HEK293 (cell line): ENCODE data around the gene PERCC1.

ENCODE experiments used
- CTCF ChIA-PET: fragments of 350-600 bp; formaldehyde crosslinking; extraction: SDS; loops from one replicate; lab custom pipeline; 2021; ENCODE audit warnings: antibody characterized with exemption; lab: Yijun Ruan, JAX
- POLR2A ChIA-PET: fragments of 300-600 bp; formaldehyde crosslinking; extraction: SDS; loops from one replicate; lab custom pipeline; 2020; ENCODE audit warnings: antibody characterized with exemption, inconsistent platforms; lab: Yijun Ruan, JAX
- H3K27ac ChIP-seq: fragments of 200-500 bp; sonication (Bioruptor generic); 2 replicates; pipeline ENCODE4 v1.5.1; 2014; ENCODE audit warnings: low read depth, low read length, control low read depth, inconsistent platforms; ENCODE audit errors: extremely low read depth
- H3K36me3 ChIP-seq, 2 experiments: fragments of 200-500 bp in 1 of 2; sonication (Bioruptor generic) in 1 of 2; 1 replicate in 1 of 2; 2 replicates in 1 of 2; pipeline ENCODE4 v1.5.1; 2014 to 2017; ENCODE audit warnings: inconsistent platforms in 2 of 2, low read length in 2 of 2; ENCODE audit not compliant: control insufficient read depth in 2 of 2, insufficient read depth in 1 of 2
- H3K4me1 ChIP-seq: fragments of 200-500 bp; sonication (Bioruptor generic); 2 replicates; pipeline ENCODE4 v1.5.1; 2014; ENCODE audit warnings: mild to moderate bottlenecking, low read length, inconsistent platforms; ENCODE audit not compliant: control insufficient read depth, insufficient read depth
- H3K4me3 ChIP-seq: 2 replicates; pipeline ENCODE4 v1.5.1; 2011; ENCODE audit warnings: low read depth, mild to moderate bottlenecking, control low read depth, low read length, moderate library complexity
- H3K9me3 ChIP-seq: fragments of 200-500 bp; sonication (Bioruptor generic); 2 replicates; pipeline ENCODE4 v1.5.1; 2014; ENCODE audit warnings: low read depth, low read length, inconsistent platforms; ENCODE audit not compliant: control insufficient read depth, insufficient read depth
- GLIS1 ChIP-seq: fragments of 450-650 bp; formaldehyde crosslinking; IDR thresholded peaks from 2 replicates; pipeline ENCODE4 v1.5.1; 2016; ENCODE audit warnings: missing biosample characterization, missing genetic modification characterization
- GLIS2 ChIP-seq: fragments of 450-650 bp; formaldehyde crosslinking; IDR thresholded peaks from 2 replicates; pipeline ENCODE4 v1.5.1; 2016; ENCODE audit warnings: missing biosample characterization, missing genetic modification characterization
- IKZF3 ChIP-seq: fragments of 450-650 bp; IDR thresholded peaks from 2 replicates; pipeline ENCODE4 v1.5.0; 2018; ENCODE audit warnings: missing biosample characterization, mild to moderate bottlenecking, missing genetic modification characterization, moderate library complexity
- KLF16 ChIP-seq: fragments of 450-650 bp; formaldehyde crosslinking; IDR thresholded peaks from 2 replicates; pipeline ENCODE4 v1.5.1; 2017; ENCODE audit warnings: missing biosample characterization, missing genetic modification characterization
- KLF8 ChIP-seq: fragments of 450-650 bp; formaldehyde crosslinking; IDR thresholded peaks from 2 replicates; pipeline ENCODE4 v1.5.1; 2016; ENCODE audit warnings: missing biosample characterization, missing genetic modification characterization
- MYNN ChIP-seq: fragments of 450-650 bp; formaldehyde crosslinking; IDR thresholded peaks from 2 replicates; pipeline ENCODE4 v1.5.1; 2016; ENCODE audit warnings: missing biosample characterization, missing genetic modification characterization, borderline replicate concordance
- SETDB1 ChIP-seq: IDR thresholded peaks from one replicate; pipeline ENCODE4 v1.6.1; 2017; ENCODE audit warnings: mild to moderate bottlenecking, low read length, moderate library complexity, mixed read lengths; ENCODE audit not compliant: insufficient read length
- SP7 ChIP-seq: fragments of 450-650 bp; formaldehyde crosslinking; IDR thresholded peaks from 2 replicates; pipeline ENCODE4 v1.5.1; 2016; ENCODE audit warnings: missing biosample characterization, missing genetic modification characterization
- ZEB2 ChIP-seq: fragments of 450-650 bp; formaldehyde crosslinking; IDR thresholded peaks from 2 replicates; pipeline ENCODE4 v1.5.1; 2016; ENCODE audit warnings: missing biosample characterization, missing genetic modification characterization
- ZFP69B ChIP-seq: fragments of 450-650 bp; formaldehyde crosslinking; IDR thresholded peaks from 2 replicates; pipeline ENCODE4 v1.5.1; 2016; ENCODE audit warnings: missing biosample characterization, missing genetic modification characterization
- ZIC2 ChIP-seq: fragments of 450-650 bp; formaldehyde crosslinking; IDR thresholded peaks from 2 replicates; pipeline ENCODE4 v1.5.1; 2016; ENCODE audit warnings: missing biosample characterization, missing genetic modification characterization
- ZNF10 ChIP-seq: fragments of 450-650 bp; formaldehyde crosslinking; IDR thresholded peaks from 2 replicates; pipeline ENCODE4 v1.5.1; 2017; ENCODE audit warnings: missing biosample characterization, missing genetic modification characterization
- ZNF121 ChIP-seq: fragments of 450-650 bp; formaldehyde crosslinking; IDR thresholded peaks from 2 replicates; pipeline ENCODE4 v1.5.1; 2016; ENCODE audit warnings: missing biosample characterization, missing genetic modification characterization
- ZNF211 ChIP-seq: fragments of 450-650 bp; formaldehyde crosslinking; IDR thresholded peaks from 2 replicates; pipeline ENCODE4 v1.5.1; 2016; ENCODE audit warnings: low read depth, missing biosample characterization, missing genetic modification characterization
- ZNF341 ChIP-seq: fragments of 450-650 bp; formaldehyde crosslinking; IDR thresholded peaks from 2 replicates; pipeline ENCODE4; 2016; ENCODE audit warnings: low read depth, missing biosample characterization, missing genetic modification characterization
- ZNF394 ChIP-seq: fragments of 450-650 bp; formaldehyde crosslinking; IDR thresholded peaks from 2 replicates; pipeline ENCODE4 v1.5.1; 2016; ENCODE audit warnings: missing biosample characterization, missing genetic modification characterization, mild to moderate bottlenecking, moderate library complexity, borderline replicate concordance
- ZNF423 ChIP-seq: fragments of 450-650 bp; formaldehyde crosslinking; IDR thresholded peaks from 2 replicates; pipeline ENCODE4 v1.5.1; 2016; ENCODE audit warnings: missing biosample characterization, missing genetic modification characterization
- ZNF530 ChIP-seq: fragments of 450-650 bp; formaldehyde crosslinking; IDR thresholded peaks from 2 replicates; pipeline ENCODE4 v1.5.1; 2016; ENCODE audit warnings: low read depth, missing biosample characterization, missing genetic modification characterization
- ZNF596 ChIP-seq: fragments of 450-650 bp; IDR thresholded peaks from 2 replicates; pipeline ENCODE4 v1.5.0; 2018; ENCODE audit warnings: missing biosample characterization, mild to moderate bottlenecking, missing genetic modification characterization, moderate library complexity
- ZNF623 ChIP-seq: fragments of 450-650 bp; formaldehyde crosslinking; IDR thresholded peaks from 2 replicates; pipeline ENCODE4 v1.5.1; 2016; ENCODE audit warnings: missing biosample characterization, missing genetic modification characterization
- ZNF629 ChIP-seq: fragments of 450-650 bp; formaldehyde crosslinking; IDR thresholded peaks from 2 replicates; pipeline ENCODE4 v1.5.1; 2017; ENCODE audit warnings: missing biosample characterization, missing genetic modification characterization
- ZNF670 ChIP-seq: fragments of 450-650 bp; formaldehyde crosslinking; IDR thresholded peaks from 2 replicates; pipeline ENCODE4 v1.5.1; 2016; ENCODE audit warnings: missing biosample characterization, missing genetic modification characterization, low read depth
- ZNF830 ChIP-seq: fragments of 450-650 bp; IDR thresholded peaks from 2 replicates; pipeline ENCODE4 v1.5.0; 2018; ENCODE audit warnings: missing biosample characterization, missing genetic modification characterization, low read depth, mild to moderate bottlenecking, moderate library complexity
- TF ChIP-seq, protein P1 (sequence below): fragments of 450-650 bp; formaldehyde crosslinking; IDR thresholded peaks from 2 replicates; pipeline ENCODE4 v1.5.1; 2016; ENCODE audit warnings: missing biosample characterization, missing genetic modification characterization, borderline replicate concordance
- TF ChIP-seq, protein P2 (sequence below): fragments of 450-650 bp; formaldehyde crosslinking; IDR thresholded peaks from 2 replicates; pipeline ENCODE4 v1.5.1; 2016; ENCODE audit warnings: missing biosample characterization, missing genetic modification characterization
- TF ChIP-seq, protein P3 (sequence below): fragments of 450-650 bp; formaldehyde crosslinking; IDR thresholded peaks from 2 replicates; pipeline ENCODE4 v1.5.1; 2016; ENCODE audit warnings: missing biosample characterization, missing genetic modification characterization

The PERCC1 gene

DNA sequence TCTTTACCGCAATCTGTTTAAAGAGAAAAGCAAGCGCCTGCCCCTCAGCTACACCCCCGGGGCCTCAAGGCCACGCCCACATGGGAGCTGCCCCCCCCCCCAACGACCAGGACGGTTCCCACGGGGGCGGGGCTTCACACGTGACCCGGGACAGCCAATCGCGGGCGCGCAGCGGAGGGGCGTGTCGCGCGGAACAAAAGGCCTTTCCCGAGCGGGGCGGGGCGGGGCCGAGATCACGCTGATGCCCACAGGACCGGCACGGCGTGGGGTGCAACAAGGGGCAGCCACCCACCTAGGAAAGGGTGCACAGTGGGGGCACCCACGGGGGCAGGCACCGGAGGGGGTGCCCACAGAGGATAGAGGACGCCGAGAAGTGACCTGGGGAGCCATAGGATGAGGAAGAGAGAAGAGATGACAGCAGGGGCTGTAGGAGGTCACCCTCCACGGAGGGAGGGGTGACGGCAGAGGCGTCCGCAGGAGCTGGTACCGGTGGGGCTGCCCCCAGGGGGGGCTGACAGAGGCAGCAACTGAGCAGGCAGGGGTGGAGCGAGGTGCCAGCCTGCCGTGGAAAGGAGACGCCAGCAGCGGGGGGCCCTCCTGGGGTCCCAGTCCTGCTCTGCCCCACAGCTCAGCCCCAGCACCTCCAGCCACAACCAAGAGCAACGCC, 22.6 kb upstream of the PERCC1 start (continued):
- TF ChIP-seq, protein P1, sequence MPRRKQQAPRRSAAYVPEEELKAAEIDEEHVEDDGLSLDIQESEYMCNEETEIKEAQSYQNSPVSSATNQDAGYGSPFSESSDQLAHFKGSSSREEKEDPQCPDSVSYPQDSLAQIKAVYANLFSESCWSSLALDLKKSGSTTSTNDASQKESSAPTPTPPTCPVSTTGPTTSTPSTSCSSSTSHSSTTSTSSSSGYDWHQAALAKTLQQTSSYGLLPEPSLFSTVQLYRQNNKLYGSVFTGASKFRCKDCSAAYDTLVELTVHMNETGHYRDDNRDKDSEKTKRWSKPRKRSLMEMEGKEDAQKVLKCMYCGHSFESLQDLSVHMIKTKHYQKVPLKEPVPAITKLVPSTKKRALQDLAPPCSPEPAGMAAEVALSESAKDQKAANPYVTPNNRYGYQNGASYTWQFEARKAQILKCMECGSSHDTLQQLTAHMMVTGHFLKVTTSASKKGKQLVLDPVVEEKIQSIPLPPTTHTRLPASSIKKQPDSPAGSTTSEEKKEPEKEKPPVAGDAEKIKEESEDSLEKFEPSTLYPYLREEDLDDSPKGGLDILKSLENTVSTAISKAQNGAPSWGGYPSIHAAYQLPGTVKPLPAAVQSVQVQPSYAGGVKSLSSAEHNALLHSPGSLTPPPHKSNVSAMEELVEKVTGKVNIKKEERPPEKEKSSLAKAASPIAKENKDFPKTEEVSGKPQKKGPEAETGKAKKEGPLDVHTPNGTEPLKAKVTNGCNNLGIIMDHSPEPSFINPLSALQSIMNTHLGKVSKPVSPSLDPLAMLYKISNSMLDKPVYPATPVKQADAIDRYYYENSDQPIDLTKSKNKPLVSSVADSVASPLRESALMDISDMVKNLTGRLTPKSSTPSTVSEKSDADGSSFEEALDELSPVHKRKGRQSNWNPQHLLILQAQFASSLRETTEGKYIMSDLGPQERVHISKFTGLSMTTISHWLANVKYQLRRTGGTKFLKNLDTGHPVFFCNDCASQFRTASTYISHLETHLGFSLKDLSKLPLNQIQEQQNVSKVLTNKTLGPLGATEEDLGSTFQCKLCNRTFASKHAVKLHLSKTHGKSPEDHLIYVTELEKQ (tag by site-specific recombination): no peak
- peak; percentile 69; the same call in 1 of the 2 replicates for TF ChIP-seq KLF8 (tag by site-specific recombination)
- TF ChIP-seq GLIS1: peak; percentile 99
- TF ChIP-seq ZNF211: no peak
- peak; percentile 100 for TF ChIP-seq ZIC2 (tag by site-specific recombination)
- TF ChIP-seq KLF16 (tag by site-specific recombination): peak; percentile 95
- no peak for TF ChIP-seq ZNF394 (tag by site-specific recombination)
- TF ChIP-seq MYNN: no peak
- no peak for TF ChIP-seq ZNF530
- TF ChIP-seq IKZF3 (tag by site-specific recombination): no peak
- TF ChIP-seq ZNF341 (tag by site-specific recombination): peak; percentile 97
- TF ChIP-seq ZNF629 (tag by site-specific recombination): no peak
- no peak for TF ChIP-seq ZNF830 (tag by site-specific recombination)
- TF ChIP-seq ZNF423 (tag by site-specific recombination): peak; percentile 82
- peak; percentile 30; the same call in 1 of the 2 replicates for TF ChIP-seq SP7
- TF ChIP-seq ZNF670 (tag by site-specific recombination): no peak

DNA sequence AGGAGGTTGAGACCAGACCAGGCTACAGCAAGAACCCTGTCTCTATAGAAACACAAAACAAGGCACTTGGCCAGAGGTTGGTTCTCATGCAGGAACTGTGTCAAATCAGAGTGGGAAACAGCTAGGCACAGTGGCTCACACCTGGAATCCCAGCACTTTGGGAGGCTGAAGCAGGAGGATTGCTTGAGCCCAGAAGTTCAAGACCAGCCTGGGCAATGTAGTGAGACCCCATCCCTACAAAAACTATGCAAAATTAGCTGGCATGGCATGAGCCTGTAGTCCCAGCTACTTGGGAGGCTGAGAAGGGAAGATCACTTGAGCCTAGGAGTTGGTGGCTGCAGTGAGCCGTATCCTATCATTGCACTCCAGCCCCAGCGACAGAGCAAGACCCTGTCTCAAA, 18.0 kb upstream of the PERCC1 start:
- Histone ChIP-seq H3K36me3 (peaks cover 0 to 8% of the 10 kb centered on the region in 2 experiments; a peak in 2 of 3 replicates), H3K9me3 (no peaks in the 10 kb centered on the region), H3K27ac (no peak overlapping the region), H3K4me1 (peaks cover 4% of the 10 kb centered on the region), H3K4me3 (no peak overlapping the region)
- ChIA-PET CTCF (interaction anchor here (0.7 to 1.5 kb wide), 4 partner anchors 11 to 62 kb away, joined by 3 to 6 read pairs (median 3); no protein-coding TSS in a partner anchor), POLR2A (interaction anchor here (0.7 kb wide), 1 partner anchor 154 kb away, joined by 9 read pairs; no protein-coding TSS in a partner anchor)
- TF ChIP-seq KLF8 (tag by site-specific recombination) (no peak), ZNF121 (tag by site-specific recombination) (peak; percentile 97)

DNA sequence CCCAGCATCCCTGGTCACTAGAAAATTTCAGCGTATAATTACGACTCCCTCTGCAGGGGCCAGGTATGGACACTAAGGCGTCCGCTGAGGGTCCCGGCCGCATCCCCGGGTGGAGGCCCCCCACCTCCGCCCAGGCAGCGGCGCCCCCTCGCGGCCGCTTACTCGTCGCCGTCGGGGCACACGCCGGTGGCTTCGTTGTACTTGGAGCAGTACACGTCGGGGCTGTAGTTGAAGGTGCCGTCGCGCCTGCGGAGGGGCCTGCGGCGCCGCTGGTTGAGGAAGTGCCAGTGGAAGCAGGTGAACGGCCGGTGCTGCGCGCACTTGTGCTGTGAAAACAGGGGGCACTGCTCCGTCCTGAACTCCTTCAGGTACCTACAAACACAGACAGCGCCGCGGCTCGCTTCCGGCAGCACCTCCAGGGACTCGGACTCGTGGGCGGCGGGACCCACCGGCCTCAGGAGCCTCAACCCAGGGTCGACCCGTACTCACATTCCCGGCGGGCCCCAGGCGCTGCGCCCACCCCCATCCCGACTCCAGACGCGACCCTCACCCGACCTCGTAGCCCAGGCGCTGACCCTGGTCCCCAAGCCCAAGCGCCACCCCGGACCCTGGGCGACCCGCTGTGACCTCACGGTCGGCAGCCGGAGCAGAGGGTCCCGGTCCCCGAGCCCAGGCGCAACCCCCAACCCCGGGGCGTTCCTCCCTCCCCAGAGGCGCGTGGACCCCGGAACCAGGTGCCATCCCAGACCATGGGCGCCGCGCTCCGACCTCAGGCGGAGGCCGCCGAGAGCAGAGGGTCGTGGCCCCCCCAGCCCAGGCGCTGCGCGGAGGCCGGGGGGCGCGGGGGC, 17.0 kb upstream of the PERCC1 start:
- Histone ChIP-seq H3K4me3 (peak overlapping the region; percentile 91), H3K4me1 (peaks cover 3% of the 10 kb centered on the region; the same call in 1 of the 2 replicates), H3K27ac (peak overlapping the region; percentile 70; the same call in 1 of the 2 replicates), H3K36me3 (peaks cover 0 to 12% of the 10 kb centered on the region in 2 experiments; a peak in 2 of 3 replicates), H3K9me3 (no peaks in the 10 kb centered on the region)
- ChIA-PET POLR2A (no interaction called here), CTCF (interaction anchor here (0.6 to 1.5 kb wide), 2 partner anchors 50 to 88 kb away, joined by 4 read pairs; no protein-coding TSS in a partner anchor)
- peak; percentile 41; the same call in 1 of the 2 replicates for TF ChIP-seq ZEB2
- peak; percentile 67 for TF ChIP-seq GLIS2
- TF ChIP-seq, protein P2, sequence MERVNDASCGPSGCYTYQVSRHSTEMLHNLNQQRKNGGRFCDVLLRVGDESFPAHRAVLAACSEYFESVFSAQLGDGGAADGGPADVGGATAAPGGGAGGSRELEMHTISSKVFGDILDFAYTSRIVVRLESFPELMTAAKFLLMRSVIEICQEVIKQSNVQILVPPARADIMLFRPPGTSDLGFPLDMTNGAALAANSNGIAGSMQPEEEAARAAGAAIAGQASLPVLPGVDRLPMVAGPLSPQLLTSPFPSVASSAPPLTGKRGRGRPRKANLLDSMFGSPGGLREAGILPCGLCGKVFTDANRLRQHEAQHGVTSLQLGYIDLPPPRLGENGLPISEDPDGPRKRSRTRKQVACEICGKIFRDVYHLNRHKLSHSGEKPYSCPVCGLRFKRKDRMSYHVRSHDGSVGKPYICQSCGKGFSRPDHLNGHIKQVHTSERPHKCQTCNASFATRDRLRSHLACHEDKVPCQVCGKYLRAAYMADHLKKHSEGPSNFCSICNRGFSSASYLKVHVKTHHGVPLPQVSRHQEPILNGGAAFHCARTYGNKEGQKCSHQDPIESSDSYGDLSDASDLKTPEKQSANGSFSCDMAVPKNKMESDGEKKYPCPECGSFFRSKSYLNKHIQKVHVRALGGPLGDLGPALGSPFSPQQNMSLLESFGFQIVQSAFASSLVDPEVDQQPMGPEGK (tag by site-specific recombination): peak; percentile 66
- peak; percentile 84 for TF ChIP-seq ZFP69B
- TF ChIP-seq ZNF596 (tag by site-specific recombination): 0 out of 2 replicates have a peak, but pooled peaks have one; percentile 45
- 0 out of 2 replicates have a peak, but pooled peaks have one; percentile 4 for TF ChIP-seq ZIC2 (tag by site-specific recombination)
- TF ChIP-seq SETDB1: no peak
- TF ChIP-seq, protein P3, sequence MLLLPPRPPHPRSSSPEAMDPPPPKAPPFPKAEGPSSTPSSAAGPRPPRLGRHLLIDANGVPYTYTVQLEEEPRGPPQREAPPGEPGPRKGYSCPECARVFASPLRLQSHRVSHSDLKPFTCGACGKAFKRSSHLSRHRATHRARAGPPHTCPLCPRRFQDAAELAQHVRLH (tag by site-specific recombination): peak; percentile 41; the same call in 1 of the 2 replicates
- TF ChIP-seq SP7: 0 out of 2 replicates have a peak, but pooled peaks have one; percentile 19
- TF ChIP-seq ZNF341 (tag by site-specific recombination): no peak
- 0 out of 2 replicates have a peak, but pooled peaks have one; percentile 47 for TF ChIP-seq ZNF10 (tag by site-specific recombination)
- TF ChIP-seq ZNF623 (tag by site-specific recombination): no peak
